ENCODE results near the gene EDN2.
A peak's percentile ranks its signal among the peaks of the same experiment; 100 is the strongest.

EDN2 gene

GRCh38 chr1:41524676-41525675 is 40.5 kb upstream of the EDN2 start:
- DNase-seq (ENCODE audit: low spot score in 2 of 2): no peak
- H3K4me1 Mint-ChIP-seq: peaks cover 9% of the 10 kb centered on the region
- H3K27me3 Mint-ChIP-seq: no peaks in the 10 kb centered on the region
- H3K9me3 Mint-ChIP-seq: peaks cover 10% of the 10 kb centered on the region
- H3K27ac Mint-ChIP-seq (ENCODE audit: low read depth): no peak overlapping the region
- H3K36me3 Mint-ChIP-seq (ENCODE audit: insufficient read depth): peaks cover 8% of the 10 kb centered on the region
- H3K4me3 Mint-ChIP-seq: no peak overlapping the region
- ATAC-seq (replicated peaks; ENCODE audit: extremely low read depth, poor library complexity, severe bottlenecking): no peak

GRCh38 chr1:41523949-41524675 is 39.6 kb upstream of the EDN2 start:
- Mint-ChIP-seq H3K4me3 (no peak overlapping the region), H3K27me3 (no peaks in the 10 kb centered on the region), H3K27ac (ENCODE audit: low read depth) (no peak overlapping the region), H3K4me1 (peaks cover 9% of the 10 kb centered on the region), H3K9me3 (peaks cover 10% of the 10 kb centered on the region), H3K36me3 (ENCODE audit: insufficient read depth) (peaks cover 8% of the 10 kb centered on the region)
- ATAC-seq (replicated peaks; ENCODE audit: extremely low read depth, poor library complexity, severe bottlenecking) (no peak), DNase-seq (ENCODE audit: low spot score in 2 of 2) (no peak)

- peaks cover 10% of the 10 kb centered on the region for H3K36me3 Mint-ChIP-seq (ENCODE audit: insufficient read depth)
- H3K9me3 Mint-ChIP-seq: peaks cover 10% of the 10 kb centered on the region
- ATAC-seq (replicated peaks; ENCODE audit: extremely low read depth, poor library complexity, severe bottlenecking) (no peak), DNase-seq (ENCODE audit: low spot score in 2 of 2) (no peak)
- peaks cover 9% of the 10 kb centered on the region for H3K4me1 Mint-ChIP-seq
- no peak overlapping the region for H3K4me3 Mint-ChIP-seq
- H3K27ac Mint-ChIP-seq (ENCODE audit: low read depth): no peak overlapping the region
- H3K27me3 Mint-ChIP-seq: no peaks in the 10 kb centered on the region
These were observed 38.6 kb upstream of the EDN2 start for GRCh38 chr1:41523071-41523470.

GRCh38 chr1:41521766-41522165 is 37.3 kb upstream of the EDN2 start:
- peaks cover 4% of the 10 kb centered on the region for H3K9me3 Mint-ChIP-seq
- no peak for ATAC-seq (replicated peaks; ENCODE audit: extremely low read depth, poor library complexity, severe bottlenecking)
- no peaks in the 10 kb centered on the region for H3K27me3 Mint-ChIP-seq
- no peak overlapping the region for H3K27ac Mint-ChIP-seq (ENCODE audit: low read depth)
- DNase-seq (ENCODE audit: low spot score in 2 of 2): no peak
- H3K4me3 Mint-ChIP-seq: no peak overlapping the region
- peaks cover 12% of the 10 kb centered on the region for H3K36me3 Mint-ChIP-seq (ENCODE audit: insufficient read depth)
- peaks cover 7% of the 10 kb centered on the region for H3K4me1 Mint-ChIP-seq

- Mint-ChIP-seq H3K9me3 (no peaks in the 10 kb centered on the region), H3K27ac (ENCODE audit: low read depth) (no peak overlapping the region), H3K27me3 (no peaks in the 10 kb centered on the region), H3K36me3 (ENCODE audit: insufficient read depth) (peaks cover 10% of the 10 kb centered on the region), H3K4me1 (peaks cover under 1% of the 10 kb centered on the region), H3K4me3 (no peak overlapping the region)
- DNase-seq (ENCODE audit: low spot score in 2 of 2): no peak
- ATAC-seq (replicated peaks; ENCODE audit: extremely low read depth, poor library complexity, severe bottlenecking): no peak
These were observed 36.7 kb upstream of the EDN2 start for GRCh38 chr1:41520951-41521752.

GRCh38 chr1:41519667-41520066 is 35.2 kb upstream of the EDN2 start:
- no peak overlapping the region for H3K27ac Mint-ChIP-seq (ENCODE audit: low read depth)
- no peak overlapping the region for H3K4me3 Mint-ChIP-seq
- H3K9me3 Mint-ChIP-seq: no peaks in the 10 kb centered on the region
- no peak for ATAC-seq (replicated peaks; ENCODE audit: extremely low read depth, poor library complexity, severe bottlenecking)
- no peaks in the 10 kb centered on the region for H3K27me3 Mint-ChIP-seq
- H3K36me3 Mint-ChIP-seq (ENCODE audit: insufficient read depth): peaks cover 7% of the 10 kb centered on the region
- no peaks in the 10 kb centered on the region for H3K4me1 Mint-ChIP-seq
- no peak for DNase-seq (ENCODE audit: low spot score in 2 of 2)

GRCh38 chr1:41518471-41518870 is 34.0 kb upstream of the EDN2 start:
- H3K4me3 Mint-ChIP-seq: no peak overlapping the region
- ATAC-seq (replicated peaks; ENCODE audit: extremely low read depth, poor library complexity, severe bottlenecking) (no peak), DNase-seq (ENCODE audit: low spot score in 2 of 2) (no peak)
- H3K4me1 Mint-ChIP-seq: no peaks in the 10 kb centered on the region
- H3K9me3 Mint-ChIP-seq: no peaks in the 10 kb centered on the region
- H3K27me3 Mint-ChIP-seq: no peaks in the 10 kb centered on the region
- peak overlapping the region; percentile 27 for H3K27ac Mint-ChIP-seq (ENCODE audit: low read depth)
- peaks cover 7% of the 10 kb centered on the region for H3K36me3 Mint-ChIP-seq (ENCODE audit: insufficient read depth)

- H3K36me3 Mint-ChIP-seq (ENCODE audit: insufficient read depth): peaks cover 11% of the 10 kb centered on the region
- H3K27ac Mint-ChIP-seq (ENCODE audit: low read depth): peak overlapping the region; percentile 68
- no peak overlapping the region for H3K4me3 Mint-ChIP-seq
- ATAC-seq (replicated peaks; ENCODE audit: extremely low read depth, poor library complexity, severe bottlenecking) (no peak), DNase-seq (ENCODE audit: low spot score in 2 of 2) (no peak)
- no peaks in the 10 kb centered on the region for H3K4me1 Mint-ChIP-seq
- no peaks in the 10 kb centered on the region for H3K27me3 Mint-ChIP-seq
- no peaks in the 10 kb centered on the region for H3K9me3 Mint-ChIP-seq
These were observed 32.6 kb upstream of the EDN2 start for GRCh38 chr1:41517062-41517438.

- H3K27ac Mint-ChIP-seq (ENCODE audit: low read depth): peak overlapping the region; percentile 68
- peaks cover 11% of the 10 kb centered on the region for H3K36me3 Mint-ChIP-seq (ENCODE audit: insufficient read depth)
- ATAC-seq (replicated peaks; ENCODE audit: extremely low read depth, poor library complexity, severe bottlenecking): peak; percentile 65
- H3K9me3 Mint-ChIP-seq: no peaks in the 10 kb centered on the region
- H3K27me3 Mint-ChIP-seq: no peaks in the 10 kb centered on the region
- peak; percentile 33 to 37 for DNase-seq (ENCODE audit: low spot score in 2 of 2)
- no peak overlapping the region for H3K4me3 Mint-ChIP-seq
- no peaks in the 10 kb centered on the region for H3K4me1 Mint-ChIP-seq
These were observed 31.9 kb upstream of the EDN2 start for GRCh38 chr1:41516168-41517061.

GRCh38 chr1:41515778-41516167 is 31.3 kb upstream of the EDN2 start:
- Mint-ChIP-seq H3K4me1 (no peaks in the 10 kb centered on the region), H3K27me3 (no peaks in the 10 kb centered on the region), H3K36me3 (ENCODE audit: insufficient read depth) (peaks cover 10% of the 10 kb centered on the region), H3K9me3 (no peaks in the 10 kb centered on the region), H3K4me3 (no peak overlapping the region), H3K27ac (ENCODE audit: low read depth) (no peak overlapping the region)
- DNase-seq (ENCODE audit: low spot score in 2 of 2) (no peak), ATAC-seq (replicated peaks; ENCODE audit: extremely low read depth, poor library complexity, severe bottlenecking) (no peak)

GRCh38 chr1:41515131-41515678 is 30.7 kb upstream of the EDN2 start:
- Mint-ChIP-seq H3K27me3 (no peaks in the 10 kb centered on the region), H3K4me3 (no peak overlapping the region), H3K27ac (ENCODE audit: low read depth) (no peak overlapping the region), H3K4me1 (no peaks in the 10 kb centered on the region), H3K9me3 (no peaks in the 10 kb centered on the region), H3K36me3 (ENCODE audit: insufficient read depth) (peaks cover 11% of the 10 kb centered on the region)
- no peak for ATAC-seq (replicated peaks; ENCODE audit: extremely low read depth, poor library complexity, severe bottlenecking)
- no peak for DNase-seq (ENCODE audit: low spot score in 2 of 2)
